ENCODE results near the gene BCAN.
A peak's percentile ranks its signal among the peaks of the same experiment; 100 is the strongest.
"Not testable (repeated sequence)": the region's sequence is repeated elsewhere in the genome, so short reads cannot be mapped to it uniquely, and the experiment has no call there.

BCAN gene

DNA sequence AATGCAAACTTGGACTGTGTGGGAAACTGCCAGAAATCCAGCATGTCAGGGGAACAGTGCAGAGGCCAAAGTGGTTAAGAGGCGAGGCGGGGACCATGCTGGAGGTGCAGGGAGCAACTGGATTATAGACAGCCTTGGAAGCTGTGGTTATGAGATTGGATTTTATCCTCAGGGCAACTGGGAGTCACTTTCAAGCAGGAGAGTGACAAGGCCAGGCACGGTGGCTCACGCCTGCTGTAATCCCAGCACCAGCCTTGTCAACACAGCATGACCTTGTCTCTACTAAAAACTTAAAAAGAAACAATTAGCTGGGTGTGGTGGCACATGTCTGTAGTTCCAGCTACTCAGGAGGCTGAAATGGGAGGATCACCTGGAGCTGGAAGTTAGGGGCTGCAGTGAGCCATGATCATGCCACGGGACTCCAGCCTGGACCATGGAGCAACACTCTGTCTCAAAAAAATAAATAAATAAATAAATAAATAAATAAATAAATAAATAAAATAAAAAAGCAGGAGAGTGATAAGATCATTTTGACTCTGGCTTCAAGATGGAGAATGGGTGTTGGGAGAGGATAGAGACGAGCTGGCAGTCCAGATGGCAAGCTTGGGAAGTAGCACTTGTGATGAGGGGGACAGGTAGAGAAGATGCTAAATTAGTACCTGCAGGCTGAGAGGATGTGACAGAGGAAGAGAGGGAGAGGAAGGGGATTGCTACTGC, 19.2 kb upstream of the BCAN start:
- H3K9ac ChIP-seq (ENCODE audit: insufficient read length): no peak overlapping the region
- TF ChIP-seq FOXP2 (optimal IDR thresholded peaks at IDR 0.05; ENCODE audit: control extremely low read depth, extremely low read length, insufficient read depth) (no peak), POLR2AphosphoS5 (IDR thresholded peaks at IDR 0.05; ENCODE audit: borderline replicate concordance, low read depth, low read length) (no peak), EZH2 (IDR thresholded peaks at IDR 0.05) (no peak)

DNA sequence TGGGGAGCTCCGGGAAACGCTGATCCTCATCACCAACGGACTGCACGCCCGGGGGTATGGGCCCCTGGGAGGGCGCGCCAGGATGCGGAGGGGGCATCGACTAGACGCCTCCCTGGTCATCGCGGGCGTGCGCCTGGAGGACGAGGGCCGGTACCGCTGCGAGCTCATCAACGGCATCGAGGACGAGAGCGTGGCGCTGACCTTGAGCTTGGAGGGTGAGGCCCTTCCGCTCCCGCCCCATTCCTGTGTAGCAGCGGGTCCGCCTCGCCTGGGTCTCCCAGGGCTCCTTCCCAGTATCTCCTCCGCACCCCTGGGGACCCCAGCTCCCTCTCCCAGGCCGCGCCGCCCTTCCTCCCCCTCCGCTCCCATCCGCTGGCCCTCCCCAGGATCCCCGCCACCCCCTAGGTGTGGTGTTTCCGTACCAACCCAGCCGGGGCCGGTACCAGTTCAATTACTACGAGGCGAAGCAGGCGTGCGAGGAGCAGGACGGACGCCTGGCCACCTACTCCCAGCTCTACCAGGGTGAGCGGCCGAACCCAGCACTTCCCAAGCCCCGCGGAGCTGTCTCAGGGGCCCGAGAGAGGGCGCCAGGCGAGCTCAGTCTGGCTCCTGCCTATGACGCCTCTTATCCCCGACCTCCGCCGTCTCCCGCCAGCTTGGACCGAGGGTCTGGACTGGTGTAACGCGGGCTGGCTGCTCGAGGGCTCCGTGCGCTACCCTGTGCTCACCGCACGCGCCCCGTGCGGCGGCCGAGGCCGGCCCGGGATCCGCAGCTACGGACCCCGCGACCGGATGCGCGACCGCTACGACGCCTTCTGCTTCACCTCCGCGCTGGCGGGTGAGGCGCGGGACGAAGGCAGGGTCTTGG, 17.7 kb upstream of the BCAN start:
- no peaks in the 10 kb centered on the region for H3K9me3 ChIP-seq (ENCODE audit: low read depth, low read length)
- no peaks in the 10 kb centered on the region for H3K36me3 ChIP-seq (ENCODE audit: insufficient read depth, low read length)
- H3K27ac ChIP-seq: no peak overlapping the region
- no peak for TF ChIP-seq FOXP2 (optimal IDR thresholded peaks at IDR 0.05; ENCODE audit: control extremely low read depth, extremely low read length, insufficient read depth)
- TF ChIP-seq EZH2 (IDR thresholded peaks at IDR 0.05): no peak
- no peak for TF ChIP-seq POLR2AphosphoS5 (IDR thresholded peaks at IDR 0.05; ENCODE audit: borderline replicate concordance, low read depth, low read length)
- H3K4me3 ChIP-seq: peak overlapping the region; percentile 58; the same call in 1 of the 2 replicates
- no peak for DNase-seq (ENCODE audit: low read depth, low spot score)
- no peak overlapping the region for H3K9ac ChIP-seq (ENCODE audit: insufficient read length)

More for the DNA sequence above, 19.2 kb upstream of the BCAN start:
- Histone ChIP-seq H3K4me3 (no peak overlapping the region), H3K9me3 (ENCODE audit: low read depth, low read length) (no peaks in the 10 kb centered on the region), H3K27ac (no peak overlapping the region), H3K36me3 (ENCODE audit: insufficient read depth, low read length) (no peaks in the 10 kb centered on the region)
- no peak for DNase-seq (ENCODE audit: low read depth, low spot score)

DNA sequence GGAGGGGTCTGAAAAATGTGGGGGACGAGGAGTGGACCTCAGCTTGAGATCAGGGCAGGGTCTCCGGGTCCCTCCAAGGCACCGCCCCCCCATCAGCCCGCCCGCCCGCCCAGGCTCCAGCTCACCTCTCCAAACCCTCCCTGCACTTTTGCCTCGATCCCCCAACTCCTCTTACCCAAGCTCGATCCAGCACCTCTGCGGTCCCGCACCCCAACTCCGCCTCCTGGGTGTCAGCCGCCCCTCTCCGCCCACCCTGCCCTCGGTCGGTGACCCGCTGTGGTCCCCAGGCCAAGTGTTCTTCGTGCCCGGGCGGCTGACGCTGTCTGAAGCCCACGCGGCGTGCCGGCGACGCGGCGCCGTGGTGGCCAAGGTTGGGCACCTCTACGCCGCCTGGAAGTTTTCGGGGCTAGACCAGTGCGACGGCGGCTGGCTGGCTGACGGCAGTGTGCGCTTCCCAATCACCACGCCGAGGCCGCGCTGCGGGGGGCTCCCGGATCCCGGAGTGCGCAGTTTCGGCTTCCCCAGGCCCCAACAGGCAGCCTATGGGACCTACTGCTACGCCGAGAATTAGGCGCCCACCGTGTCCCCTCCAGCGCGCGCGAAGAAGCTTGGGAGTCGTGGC, 17.0 kb upstream of the BCAN start:
- H3K9ac ChIP-seq (ENCODE audit: insufficient read length): no peak overlapping the region
- peak overlapping the region; percentile 58 for H3K4me3 ChIP-seq
- H3K36me3 ChIP-seq (ENCODE audit: insufficient read depth, low read length): no peaks in the 10 kb centered on the region
- no peaks in the 10 kb centered on the region for H3K9me3 ChIP-seq (ENCODE audit: low read depth, low read length)
- DNase-seq (ENCODE audit: low read depth, low spot score): no peak
- TF ChIP-seq FOXP2 (optimal IDR thresholded peaks at IDR 0.05; ENCODE audit: control extremely low read depth, extremely low read length, insufficient read depth) (no peak), POLR2AphosphoS5 (IDR thresholded peaks at IDR 0.05; ENCODE audit: borderline replicate concordance, low read depth, low read length) (no peak), EZH2 (IDR thresholded peaks at IDR 0.05) (no peak)
- H3K27ac ChIP-seq: no peak overlapping the region

DNA sequence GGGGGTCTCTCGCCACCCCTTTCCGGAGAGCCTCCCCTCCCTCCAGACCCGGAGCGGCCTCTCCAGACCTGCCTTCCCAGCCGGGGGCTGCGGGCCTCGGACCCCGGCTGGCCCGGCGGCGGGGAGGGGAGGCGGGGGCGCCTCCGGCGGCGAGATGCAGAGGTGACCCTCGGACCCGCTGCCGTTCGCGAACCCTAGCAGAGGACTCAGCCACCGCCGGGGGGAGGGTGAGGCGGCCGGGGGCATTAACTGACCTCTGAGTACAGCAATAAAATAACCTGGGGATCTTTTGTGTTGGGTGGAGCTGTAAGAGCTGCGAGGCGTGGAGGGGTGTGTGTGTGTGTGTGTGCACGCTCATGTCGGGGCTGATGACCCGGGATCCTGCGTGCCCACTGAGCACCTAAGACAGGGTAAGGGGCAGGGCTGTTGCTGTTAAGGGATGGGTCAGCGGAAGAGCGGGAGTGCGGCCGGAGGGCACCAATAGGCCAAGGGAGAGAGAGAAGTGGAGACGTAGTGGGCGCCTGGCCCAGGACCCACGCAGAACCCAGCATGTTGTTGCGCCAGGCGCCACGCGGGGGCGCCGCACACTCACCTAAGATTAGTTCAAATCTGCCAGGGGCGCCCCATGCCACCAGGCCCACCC, 16.4 kb upstream of the BCAN start:
- peak; percentile 92 for TF ChIP-seq EZH2 (IDR thresholded peaks at IDR 0.05)
- no peak for TF ChIP-seq FOXP2 (optimal IDR thresholded peaks at IDR 0.05; ENCODE audit: control extremely low read depth, extremely low read length, insufficient read depth)
- Histone ChIP-seq H3K9me3 (ENCODE audit: low read depth, low read length) (no peaks in the 10 kb centered on the region), H3K27ac (no peak overlapping the region), H3K9ac (ENCODE audit: insufficient read length) (no peak overlapping the region), H3K4me3 (peak overlapping the region; percentile 43), H3K36me3 (ENCODE audit: insufficient read depth, low read length) (no peaks in the 10 kb centered on the region)
- no peak for DNase-seq (ENCODE audit: low read depth, low spot score)

DNA sequence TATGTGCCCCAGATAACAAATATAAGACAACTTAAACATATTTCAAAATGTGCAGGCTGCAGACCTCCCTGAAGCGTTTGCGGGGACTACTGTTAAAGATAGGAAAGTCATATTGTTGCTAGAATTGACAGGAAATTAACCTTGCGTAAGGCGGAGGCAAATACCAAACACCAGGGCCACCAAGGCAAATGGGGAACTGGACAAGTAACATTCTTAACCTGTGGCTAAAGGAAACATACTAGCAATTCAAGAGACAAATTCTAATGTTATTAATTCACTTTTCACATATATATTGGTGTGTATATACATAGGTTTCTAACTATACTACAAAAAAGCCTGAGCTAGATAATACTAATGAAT, 15.9 kb upstream of the BCAN start:
- no peak for DNase-seq (ENCODE audit: low read depth, low spot score)
- Histone ChIP-seq H3K9ac (ENCODE audit: insufficient read length) (no peak overlapping the region), H3K9me3 (ENCODE audit: low read depth, low read length) (no peaks in the 10 kb centered on the region), H3K36me3 (ENCODE audit: insufficient read depth, low read length) (no peaks in the 10 kb centered on the region), H3K27ac (no peak overlapping the region), H3K4me3 (no peak overlapping the region)
- no peak for TF ChIP-seq FOXP2 (optimal IDR thresholded peaks at IDR 0.05; ENCODE audit: control extremely low read depth, extremely low read length, insufficient read depth)
- no peak for TF ChIP-seq EZH2 (IDR thresholded peaks at IDR 0.05)
- TF ChIP-seq POLR2AphosphoS5 (IDR thresholded peaks at IDR 0.05; ENCODE audit: borderline replicate concordance, low read depth, low read length): no peak

DNA sequence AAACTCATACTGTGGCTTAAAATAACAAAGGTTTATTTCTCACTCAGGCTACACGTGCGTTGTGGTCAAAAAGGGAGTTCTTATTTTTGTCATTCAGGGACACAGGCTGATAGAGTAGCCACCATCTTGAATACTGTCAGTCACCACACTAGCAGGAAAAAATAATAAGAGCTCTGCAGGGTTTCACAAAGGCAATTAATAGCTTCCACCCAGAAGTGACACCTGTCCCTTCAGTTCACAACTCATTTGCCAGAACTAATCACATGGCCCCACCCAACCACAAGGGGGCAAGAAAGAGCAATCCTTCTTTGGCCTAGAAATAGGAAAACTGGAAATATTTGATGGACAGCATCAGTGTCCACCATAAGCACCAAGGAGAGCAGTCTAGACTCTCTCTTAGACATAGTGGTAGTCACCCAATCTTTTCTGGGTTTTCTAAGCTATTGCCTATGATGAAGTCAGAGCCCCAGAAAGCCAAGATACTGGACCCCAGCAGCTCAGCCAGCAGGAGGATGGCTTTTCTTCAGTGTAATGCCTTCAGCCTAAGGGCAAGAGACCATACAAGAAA, 14.5 kb upstream of the BCAN start:
- TF ChIP-seq POLR2AphosphoS5 (IDR thresholded peaks at IDR 0.05; ENCODE audit: borderline replicate concordance, low read depth, low read length): no peak
- no peak for TF ChIP-seq EZH2 (IDR thresholded peaks at IDR 0.05)
- TF ChIP-seq FOXP2 (optimal IDR thresholded peaks at IDR 0.05; ENCODE audit: control extremely low read depth, extremely low read length, insufficient read depth): no peak
- Histone ChIP-seq H3K4me3 (no peak overlapping the region), H3K36me3 (ENCODE audit: insufficient read depth, low read length) (no peaks in the 10 kb centered on the region), H3K9ac (ENCODE audit: insufficient read length) (no peak overlapping the region), H3K27ac (no peak overlapping the region), H3K9me3 (ENCODE audit: low read depth, low read length) (no peaks in the 10 kb centered on the region)
- DNase-seq (ENCODE audit: low read depth, low spot score): no peak

DNA sequence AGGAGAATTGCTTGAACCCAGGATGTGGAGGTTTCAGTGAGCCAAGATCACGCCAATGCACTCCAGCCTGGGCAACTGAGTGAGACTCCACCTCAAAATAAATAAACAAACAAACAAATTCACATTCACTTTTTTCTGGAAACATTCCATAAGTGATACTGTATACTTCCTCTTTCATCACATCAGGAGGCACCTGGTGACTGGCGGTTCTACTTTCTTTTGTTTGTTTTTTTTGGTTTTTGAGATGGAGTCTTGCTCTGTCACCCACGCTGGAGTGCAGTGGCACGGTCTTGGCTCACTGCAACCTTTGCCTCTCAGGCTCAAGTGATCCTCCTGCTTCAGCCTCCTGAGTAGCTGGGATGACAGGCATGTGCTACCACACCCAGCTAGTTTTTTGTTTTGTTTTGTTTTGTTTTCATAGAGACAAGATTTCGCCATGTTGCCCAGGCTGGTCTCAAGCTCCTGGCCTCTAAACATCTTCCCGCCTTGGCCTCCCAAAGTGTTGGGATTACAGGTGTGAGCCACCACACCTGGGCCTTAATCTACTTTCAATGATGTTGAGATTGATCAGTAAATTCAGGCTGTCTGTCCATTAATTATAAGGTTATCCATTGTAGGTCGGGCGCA, 12.0 kb upstream of the BCAN start:
- H3K36me3 ChIP-seq (ENCODE audit: insufficient read depth, low read length): no peaks in the 10 kb centered on the region
- H3K9me3 ChIP-seq (ENCODE audit: low read depth, low read length): no peaks in the 10 kb centered on the region
- no peak overlapping the region for H3K4me3 ChIP-seq
- no peak overlapping the region for H3K9ac ChIP-seq (ENCODE audit: insufficient read length)
- no peak for DNase-seq (ENCODE audit: low read depth, low spot score)
- no peak for TF ChIP-seq EZH2 (IDR thresholded peaks at IDR 0.05)
- no peak for TF ChIP-seq POLR2AphosphoS5 (IDR thresholded peaks at IDR 0.05; ENCODE audit: borderline replicate concordance, low read depth, low read length)
- no peak overlapping the region for H3K27ac ChIP-seq

DNA sequence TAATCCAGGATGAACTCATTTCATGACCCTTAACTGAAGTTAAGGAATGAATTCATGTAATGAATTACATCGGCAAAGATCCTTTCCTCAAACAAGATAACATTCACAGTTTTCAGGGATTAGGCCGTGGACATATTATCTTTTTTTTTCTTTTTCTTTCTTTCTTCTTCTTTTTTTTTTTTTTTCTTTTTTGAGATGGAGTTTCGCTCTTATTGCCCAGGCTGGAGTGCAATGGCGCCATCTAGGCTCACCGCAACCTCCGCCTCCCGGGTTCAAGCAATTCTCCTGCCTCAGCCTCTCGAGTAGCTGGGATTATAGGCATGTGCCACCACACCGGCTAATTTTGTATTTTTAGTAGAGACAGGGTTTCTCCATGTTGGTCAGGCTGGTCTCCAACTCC, 10.8 kb upstream of the BCAN start:
- not testable (repeated sequence) for H3K4me3 ChIP-seq; DNase-seq (ENCODE audit: low read depth, low spot score); H3K27ac ChIP-seq; H3K9me3 ChIP-seq (ENCODE audit: low read depth, low read length); H3K36me3 ChIP-seq (ENCODE audit: insufficient read depth, low read length); H3K9ac ChIP-seq (ENCODE audit: insufficient read length)

Measured in SK-N-MC (cell line).